Nephron (organoid): Measurements from ENCODE around the gene C12orf75.
"Not testable (repeated sequence)": the region's sequence is repeated elsewhere in the genome, so short reads cannot be mapped to it uniquely, and the experiment has no call there.

Experiments
- H3K27ac Mint-ChIP-seq, 3 experiments: 2 replicates each; pipeline ENCODE4 v1.8.0; 2020; ENCODE audit warnings: mixed read lengths in 3 of 3, mild to moderate bottlenecking in 2 of 3, moderate library complexity in 1 of 3
- H3K27me3 Mint-ChIP-seq: 2 replicates; pipeline ENCODE4 v1.8.0; 2021; ENCODE audit warnings: low read depth, mild to moderate bottlenecking, moderate library complexity, mixed read lengths
- H3K36me3 Mint-ChIP-seq: 2 replicates; pipeline ENCODE4 v1.8.0; 2020; ENCODE audit warnings: low read depth, mixed read lengths
- H3K4me1 Mint-ChIP-seq: 2 replicates; pipeline ENCODE4 v1.8.0; 2020; ENCODE audit warnings: mixed read lengths
- H3K4me3 Mint-ChIP-seq, 3 experiments: 2 replicates each; pipeline ENCODE4 v1.8.0; 2020; ENCODE audit warnings: mild to moderate bottlenecking in 3 of 3, mixed read lengths in 3 of 3, moderate library complexity in 2 of 3
- H3K9me3 Mint-ChIP-seq: 2 replicates; pipeline ENCODE4 v1.8.0; 2020; ENCODE audit warnings: mixed read lengths
- TF ChIP-seq, protein P1 (sequence below), 3 experiments: fragments of 200-600 bp; sonication (generic); IDR thresholded peaks; one replicate each; pipeline ENCODE4 v1.5.0; 2021; ENCODE audit warnings: antibody characterized with exemption in 3 of 3; ENCODE audit not compliant: unreplicated experiment in 3 of 3

The C12orf75 gene

DNA sequence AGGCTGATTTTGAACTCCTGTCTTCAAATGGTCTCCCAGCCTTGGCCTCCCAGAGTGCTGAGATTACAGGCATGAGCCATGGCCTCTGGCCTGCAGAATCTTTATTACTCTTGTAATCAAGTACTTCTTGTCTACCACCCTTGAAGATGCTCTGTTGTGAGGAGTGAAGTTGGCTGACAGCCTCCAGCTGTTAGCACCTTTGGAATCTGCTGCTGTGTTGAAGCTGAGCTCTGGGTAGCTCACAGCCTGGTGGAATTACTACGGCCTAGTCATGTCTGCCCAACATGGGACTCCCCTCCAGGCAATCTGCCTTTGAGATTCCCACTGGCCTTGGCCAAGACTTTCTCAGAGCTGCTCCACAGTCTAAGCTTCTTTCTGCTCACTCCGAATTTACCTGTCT is 5.8 kb upstream of the C12orf75 start:
- TF ChIP-seq, protein P1, sequence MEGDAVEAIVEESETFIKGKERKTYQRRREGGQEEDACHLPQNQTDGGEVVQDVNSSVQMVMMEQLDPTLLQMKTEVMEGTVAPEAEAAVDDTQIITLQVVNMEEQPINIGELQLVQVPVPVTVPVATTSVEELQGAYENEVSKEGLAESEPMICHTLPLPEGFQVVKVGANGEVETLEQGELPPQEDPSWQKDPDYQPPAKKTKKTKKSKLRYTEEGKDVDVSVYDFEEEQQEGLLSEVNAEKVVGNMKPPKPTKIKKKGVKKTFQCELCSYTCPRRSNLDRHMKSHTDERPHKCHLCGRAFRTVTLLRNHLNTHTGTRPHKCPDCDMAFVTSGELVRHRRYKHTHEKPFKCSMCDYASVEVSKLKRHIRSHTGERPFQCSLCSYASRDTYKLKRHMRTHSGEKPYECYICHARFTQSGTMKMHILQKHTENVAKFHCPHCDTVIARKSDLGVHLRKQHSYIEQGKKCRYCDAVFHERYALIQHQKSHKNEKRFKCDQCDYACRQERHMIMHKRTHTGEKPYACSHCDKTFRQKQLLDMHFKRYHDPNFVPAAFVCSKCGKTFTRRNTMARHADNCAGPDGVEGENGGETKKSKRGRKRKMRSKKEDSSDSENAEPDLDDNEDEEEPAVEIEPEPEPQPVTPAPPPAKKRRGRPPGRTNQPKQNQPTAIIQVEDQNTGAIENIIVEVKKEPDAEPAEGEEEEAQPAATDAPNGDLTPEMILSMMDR (IDR thresholded peaks at IDR 0.05; ENCODE audit: unreplicated experiment in 3 of 3): no peak
- peaks cover 11% of the 10 kb centered on the region for H3K27me3 Mint-ChIP-seq
- peaks cover 5% of the 10 kb centered on the region for H3K4me1 Mint-ChIP-seq
- no peak overlapping the region for H3K27ac Mint-ChIP-seq
- H3K36me3 Mint-ChIP-seq: no peaks in the 10 kb centered on the region
- H3K4me3 Mint-ChIP-seq: no peak overlapping the region
- no peaks in the 10 kb centered on the region for H3K9me3 Mint-ChIP-seq

DNA sequence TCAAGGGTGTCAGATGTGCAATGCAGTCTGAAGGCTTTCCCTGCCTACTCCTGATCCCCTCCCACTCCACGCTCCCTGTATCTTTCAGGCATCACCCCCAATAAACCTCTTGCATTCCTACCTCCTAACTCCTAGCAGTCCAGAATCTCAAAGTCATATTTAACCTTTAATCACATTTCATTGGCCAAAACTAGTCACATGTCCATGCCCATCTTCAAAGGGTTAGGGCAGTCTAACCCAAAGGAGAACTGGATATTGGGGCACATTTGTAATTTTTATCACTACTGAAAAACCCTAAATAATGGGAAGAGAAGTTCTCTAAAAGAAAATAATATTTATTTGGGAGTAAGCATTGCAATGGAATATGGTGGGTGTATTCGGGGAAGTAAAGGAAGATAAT is 5.4 kb upstream of the C12orf75 start:
- Mint-ChIP-seq H3K9me3 (no peaks in the 10 kb centered on the region), H3K36me3 (no peaks in the 10 kb centered on the region), H3K27me3 (peaks cover 11% of the 10 kb centered on the region), H3K4me1 (peaks cover 9% of the 10 kb centered on the region), H3K4me3 (no peak overlapping the region), H3K27ac (no peak overlapping the region)
- TF ChIP-seq, protein P1 (IDR thresholded peaks at IDR 0.05; ENCODE audit: unreplicated experiment in 3 of 3): no peak

DNA sequence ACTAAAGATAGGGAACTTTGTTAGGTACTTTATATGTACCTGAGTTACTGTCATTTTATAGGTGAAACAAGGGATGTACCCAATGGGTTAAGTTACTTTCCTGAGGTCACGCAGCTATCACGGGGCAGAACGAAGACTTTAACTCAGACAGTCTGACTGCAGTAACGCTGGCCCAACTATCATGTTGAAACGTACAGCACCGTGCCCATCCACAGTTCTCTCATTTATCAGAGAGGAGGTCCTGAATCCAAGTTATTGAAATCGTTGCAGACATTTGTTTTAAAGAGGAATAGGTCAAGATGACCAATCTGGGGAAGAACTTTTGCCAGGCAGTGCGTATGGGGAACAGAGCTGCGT is 587 bp upstream of the C12orf75 start:
- TF ChIP-seq, protein P1 (IDR thresholded peaks at IDR 0.05; ENCODE audit: unreplicated experiment in 3 of 3): no peak
- H3K4me1 Mint-ChIP-seq: peaks cover 18% of the 10 kb centered on the region
- H3K36me3 Mint-ChIP-seq: no peaks in the 10 kb centered on the region
- H3K4me3 Mint-ChIP-seq: peak overlapping the region; percentile 77 to 90 (median 89)
- peaks cover 19% of the 10 kb centered on the region for H3K27me3 Mint-ChIP-seq
- H3K27ac Mint-ChIP-seq: peak overlapping the region in 2 of 3 experiments; percentile 45 to 57
- H3K9me3 Mint-ChIP-seq: no peaks in the 10 kb centered on the region

DNA sequence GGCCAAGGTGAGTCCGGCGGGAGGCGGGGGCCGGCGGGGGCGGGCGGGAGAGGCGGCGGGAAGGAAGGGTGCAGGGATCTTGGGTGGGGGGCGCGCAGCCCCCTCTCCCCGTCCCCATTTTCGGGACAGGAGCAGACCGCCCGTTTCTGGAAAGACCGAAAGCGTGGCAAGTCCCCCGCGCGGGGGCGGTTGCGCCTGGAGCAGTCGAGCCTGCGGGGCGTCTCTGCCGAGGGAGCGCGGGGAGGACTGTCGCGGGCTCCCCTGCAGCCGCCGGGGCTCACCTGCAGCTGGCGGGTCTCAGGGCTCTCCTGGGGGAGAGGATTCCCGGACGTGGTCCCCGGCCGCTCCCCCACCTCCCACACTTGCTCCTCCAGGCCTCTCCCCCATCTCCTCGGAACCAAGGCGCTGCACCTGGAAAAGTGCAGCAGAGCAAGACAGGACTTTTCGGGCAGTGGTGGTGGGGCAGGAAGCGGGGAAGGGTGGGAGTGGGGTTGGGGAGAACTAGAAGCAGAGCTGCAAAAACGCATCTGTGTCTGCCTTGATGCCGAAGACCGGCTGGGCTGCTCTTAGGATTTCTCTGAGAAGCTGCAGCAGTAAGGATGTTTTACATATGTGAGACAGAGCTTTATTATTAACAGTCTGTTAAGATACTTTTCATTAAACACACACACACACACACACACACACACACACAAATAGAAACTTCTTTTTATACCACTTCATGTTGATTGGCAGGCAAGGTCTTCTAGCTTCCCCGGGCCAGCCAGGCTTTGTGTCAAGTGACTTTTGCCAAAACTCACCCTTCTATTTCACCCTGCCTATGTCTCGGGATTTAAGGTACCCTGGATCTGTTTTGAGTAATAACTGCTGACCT is 677 bp downstream of the C12orf75 start:
- TF ChIP-seq, protein P1 (IDR thresholded peaks at IDR 0.05; ENCODE audit: unreplicated experiment in 3 of 3): peak in 1 of 3 experiments; percentile 20
- Mint-ChIP-seq H3K4me1 (peaks cover 23% of the 10 kb centered on the region), H3K27me3 (peaks cover 19% of the 10 kb centered on the region), H3K9me3 (no peaks in the 10 kb centered on the region), H3K36me3 (no peaks in the 10 kb centered on the region), H3K4me3 (peak overlapping the region; percentile 85 to 95 (median 91)), H3K27ac (peak overlapping the region in 2 of 3 experiments; percentile 28 to 73)

DNA sequence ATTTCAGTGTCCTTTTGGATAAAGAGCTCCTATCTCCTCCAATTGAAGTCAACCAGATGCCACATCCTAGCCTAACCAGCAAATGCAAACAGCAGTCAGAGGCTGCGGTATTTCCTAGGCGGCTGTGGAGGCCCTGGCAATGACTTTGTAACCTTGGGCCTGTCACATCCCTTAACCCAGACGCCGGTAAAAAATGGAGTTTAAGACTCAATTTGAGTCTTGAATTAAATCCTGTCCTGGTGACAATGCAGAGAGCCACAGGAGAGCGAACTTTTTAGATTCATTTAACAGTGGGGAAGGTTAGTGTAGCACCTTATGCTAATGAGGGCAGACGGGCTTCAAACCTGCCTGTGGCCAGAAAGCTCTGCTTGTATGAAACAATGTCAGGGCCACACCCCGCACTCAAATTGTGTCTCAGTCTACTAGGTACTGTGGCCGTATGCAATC is 1.3 kb downstream of the C12orf75 start:
- peaks cover 23% of the 10 kb centered on the region for H3K4me1 Mint-ChIP-seq
- H3K27me3 Mint-ChIP-seq: peaks cover 19% of the 10 kb centered on the region
- H3K27ac Mint-ChIP-seq: peak overlapping the region in 1 of 3 experiments; percentile 73
- TF ChIP-seq, protein P1 (IDR thresholded peaks at IDR 0.05; ENCODE audit: unreplicated experiment in 3 of 3): no peak
- no peaks in the 10 kb centered on the region for H3K9me3 Mint-ChIP-seq
- peak overlapping the region; percentile 85 to 95 (median 91) for H3K4me3 Mint-ChIP-seq
- H3K36me3 Mint-ChIP-seq: peaks cover 4% of the 10 kb centered on the region

DNA sequence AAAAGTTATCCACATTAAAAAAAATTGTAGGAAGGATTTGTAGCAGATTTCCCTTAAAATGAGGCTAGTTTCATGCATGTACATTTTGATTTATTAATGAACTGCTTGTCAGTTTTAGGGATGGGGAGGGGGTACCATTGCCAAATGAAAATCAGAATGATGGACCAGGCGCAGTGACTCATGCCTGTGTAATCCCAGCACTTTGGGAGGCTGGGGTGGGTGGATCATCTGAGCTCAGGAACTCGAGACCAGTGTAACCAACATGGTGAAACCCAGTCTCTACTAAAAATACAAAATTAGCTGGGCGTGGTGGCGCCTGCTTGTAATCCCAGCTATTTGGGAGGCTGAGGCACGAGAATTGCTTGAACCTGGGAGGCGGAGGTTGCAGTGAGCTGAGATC is 1.8 kb downstream of the C12orf75 start:
- Mint-ChIP-seq H3K4me3 (peak overlapping the region; percentile 85 to 95 (median 91)), H3K27me3 (peaks cover 19% of the 10 kb centered on the region), H3K4me1 (peaks cover 23% of the 10 kb centered on the region), H3K27ac (peak overlapping the region in 1 of 3 experiments; percentile 73)
- H3K36me3 Mint-ChIP-seq, H3K9me3 Mint-ChIP-seq: not testable (repeated sequence)
